Liver (tissue), 9 donors: ENCODE measurements around the gene ALK. TPM values are rescaled to one million over a fixed set of nuclear protein-coding genes. Genes with fewer than 3 reads are reported as not detected.

Experiments used
- DNase-seq: peaks from one replicate; pipeline ENCODE4 v3.0.0-alpha.2; 2017; ENCODE audit warnings: low spot score
- H3K27ac ChIP-seq, 2 donors: one replicate each; pipeline ENCODE4 v1.7.0; 2013; ENCODE audit warnings: inconsistent platforms in 2 of 2, low read length in 2 of 2, control low read depth in 1 of 2, low read depth in 1 of 2, mild to moderate bottlenecking in 1 of 2
- H3K27me3 ChIP-seq, 4 donors: one replicate each; pipeline versions ENCODE4 v1.6.1 to v1.7.0; 2013; ENCODE audit warnings: low read length in 3 of 4, inconsistent platforms in 1 of 4, mild to moderate bottlenecking in 1 of 4, moderate library complexity in 1 of 4; ENCODE audit not compliant: control insufficient read depth in 4 of 4, insufficient read depth in 4 of 4
- H3K36me3 ChIP-seq, 4 donors: one replicate each; pipeline versions ENCODE4 v1.6.1 to v1.7.0; 2013; ENCODE audit warnings: low read length in 3 of 4, mild to moderate bottlenecking in 3 of 4, low read depth in 1 of 4, moderate library complexity in 1 of 4; ENCODE audit not compliant: control insufficient read depth in 4 of 4, insufficient read depth in 3 of 4
- H3K4me1 ChIP-seq, 4 donors: one replicate each; pipeline versions ENCODE4 v1.6.1 to v1.7.0; 2013; ENCODE audit warnings: low read length in 3 of 4, mild to moderate bottlenecking in 3 of 4, moderate library complexity in 1 of 4; ENCODE audit not compliant: control insufficient read depth in 4 of 4, insufficient read depth in 4 of 4
- H3K4me3 ChIP-seq, 3 donors: one replicate each; pipeline versions ENCODE4 v1.6.1 to v1.7.0; 2013; ENCODE audit warnings: low read length in 3 of 3, control low read depth in 1 of 3, low read depth in 1 of 3, mild to moderate bottlenecking in 1 of 3
- H3K9ac ChIP-seq, 2 donors: one replicate each; pipeline ENCODE4 v1.7.0; 2013; ENCODE audit warnings: low read length in 2 of 2, mild to moderate bottlenecking in 2 of 2, moderate library complexity in 2 of 2, control low read depth in 1 of 2, low read depth in 1 of 2
- H3K9me3 ChIP-seq, 4 donors: one replicate each; pipeline versions ENCODE4 v1.6.1 to v1.7.0; 2013; ENCODE audit warnings: low read length in 3 of 4; ENCODE audit not compliant: control insufficient read depth in 4 of 4
- ATF3 ChIP-seq: IDR thresholded peaks from 2 replicates; pipeline ENCODE4 v1.6.1; 2016; ENCODE audit warnings: antibody characterized with exemption
- CTCF ChIP-seq: fragments of 150-350 bp; IDR thresholded peaks from 2 replicates; pipeline ENCODE4 v1.5.1; 2017; ENCODE audit warnings: improper control_type of control experiment, low read depth, low read length; ENCODE audit not compliant: missing input control
- EGR1 ChIP-seq, 2 donors: IDR thresholded peaks; 2 replicates each; pipeline ENCODE4 v1.6.1; 2016 to 2018; ENCODE audit warnings: antibody characterized with exemption in 2 of 2, low read depth in 2 of 2
- FOXA1 ChIP-seq: IDR thresholded peaks from 2 replicates; pipeline ENCODE4 v1.6.1; 2016; ENCODE audit warnings: antibody characterized with exemption
- FOXA2 ChIP-seq: IDR thresholded peaks from 2 replicates; pipeline ENCODE4 v1.6.1; 2016; ENCODE audit warnings: antibody characterized with exemption
- GABPA ChIP-seq, 2 donors: IDR thresholded peaks in 1 of 2; conservative IDR thresholded peaks in 1 of 2; 2 replicates each; pipeline ENCODE4 v1.6.1; 2016; ENCODE audit warnings: antibody characterized with exemption in 2 of 2, mild to moderate bottlenecking in 1 of 2, moderate library complexity in 1 of 2
- HNF4G ChIP-seq: IDR thresholded peaks from 2 replicates; pipeline ENCODE4 v1.6.1; 2016; ENCODE audit warnings: antibody characterized with exemption
- JUND ChIP-seq, 2 donors: IDR thresholded peaks; 2 replicates each; pipeline ENCODE4 v1.6.1; 2016; ENCODE audit warnings: antibody characterized with exemption in 2 of 2
- MAX ChIP-seq: IDR thresholded peaks from 2 replicates; pipeline ENCODE4 v1.6.1; 2016; ENCODE audit warnings: antibody characterized with exemption
- NR2F2 ChIP-seq: IDR thresholded peaks from 2 replicates; pipeline ENCODE4 v1.6.1; 2016; ENCODE audit warnings: antibody characterized with exemption
- RAD21 ChIP-seq, 2 donors: IDR thresholded peaks; 2 replicates each; pipeline ENCODE4 v1.6.1; 2016; ENCODE audit warnings: antibody characterized with exemption in 2 of 2, mild to moderate bottlenecking in 2 of 2
- REST ChIP-seq: IDR thresholded peaks from 2 replicates; pipeline ENCODE4 v1.6.1; 2016; ENCODE audit warnings: antibody characterized with exemption, mild to moderate bottlenecking
- RXRA ChIP-seq, 2 donors: IDR thresholded peaks; 2 replicates each; pipeline ENCODE4 v1.6.1; 2017 to 2018; ENCODE audit warnings: antibody characterized with exemption in 2 of 2, mild to moderate bottlenecking in 1 of 2
- SP1 ChIP-seq: IDR thresholded peaks from 2 replicates; pipeline ENCODE4 v1.6.1; 2018; ENCODE audit warnings: antibody characterized with exemption, mild to moderate bottlenecking
- TAF1 ChIP-seq: conservative IDR thresholded peaks from 2 replicates; pipeline ENCODE4 v1.6.1; 2016; ENCODE audit warnings: antibody characterized with exemption, mild to moderate bottlenecking
- YY1 ChIP-seq: IDR thresholded peaks from 2 replicates; pipeline ENCODE4 v1.6.1; 2016; ENCODE audit warnings: antibody characterized with exemption, mild to moderate bottlenecking
- ZBTB33 ChIP-seq: IDR thresholded peaks from 2 replicates; pipeline ENCODE4 v1.6.1; 2016; ENCODE audit warnings: antibody characterized with exemption
- WGBS: extraction: QIAGEN DNeasy Blood & Tissue Kit; methylation state at CpG from one replicate; pipeline ENCODE4 v1.1.7; 2013; 5-methylcytosine and 5-hydroxymethylcytosine counted together
- polyA plus RNA-seq, 2 donors: library from polyadenylated mRNA; stranded (reverse) in 1 of 2; unstranded in 1 of 2; fragments of 200-250 nt in 1 of 2; fragments of >200 nt in 1 of 2; fragmentation: Nextera tagmentation in 1 of 2; extraction: Ambion mirVana in 1 of 2; gene quantifications; one replicate each; pipeline versions ENCODE4 v1.2.1 to v1.2.3, GENCODE V29; 2013 to 2015
- total RNA-seq, 2 donors: library from RNA; depleted of rRNA; stranded (reverse); fragments of >200 nt; gene quantifications; one replicate each; pipeline ENCODE4 v1.2.3, GENCODE V29; 2014
- donor health status: healthy.
- donor health status: healthy.
- donor health status: healthy.
- donor health status: healthy.
- donor health status: healthy.

Gene ALK
- total and polyA plus RNA-seq, 4 donors = under 0.01 TPM; not detected in 3

GRCh38 chr2:29495068-29495467 lies 426.3 kb downstream of the ALK start:
- no peaks in the 10 kb centered on the region for H3K27me3 ChIP-seq
- no peak overlapping the region for H3K27ac ChIP-seq
- no peaks in the 10 kb centered on the region for H3K36me3 ChIP-seq
- H3K9me3 ChIP-seq = no peaks in the 10 kb centered on the region
- DNase-seq = no peak
- 69% methylated on average over 6 of the region's 6 CpGs for WGBS
- TF ChIP-seq YY1 (no peak), GABPA (IDR thresholded peaks at IDR 0.05 in 1 of 2, conservative IDR thresholded peaks at IDR 0.05 in 1 of 2) (no peak), SP1 (no peak), JUND (IDR thresholded peaks at IDR 0.05) (no peak), ZBTB33 (no peak), TAF1 (no peak), ATF3 (no peak), FOXA1 (no peak), HNF4G (no peak), EGR1 (IDR thresholded peaks at IDR 0.05; ENCODE audit: low read depth in 2 of 2) (no peak), MAX (no peak), RXRA (IDR thresholded peaks at IDR 0.05) (no peak), REST (no peak)
- no peak overlapping the region for H3K4me3 ChIP-seq
- H3K4me1 ChIP-seq = no peaks in the 10 kb centered on the region
- H3K9ac ChIP-seq = no peak overlapping the region

GRCh38 chr2:29492701-29493100 lies 428.7 kb downstream of the ALK start:
- H3K9me3 ChIP-seq = no peaks in the 10 kb centered on the region
- 58% methylated on average over 2 of the region's 2 CpGs for WGBS
- no peak overlapping the region for H3K27ac ChIP-seq

More at GRCh38 chr2:29492701-29493100, 428.7 kb downstream of the ALK start:
- Histone ChIP-seq H3K27me3 (no peaks in the 10 kb centered on the region), H3K36me3 (no peaks in the 10 kb centered on the region), H3K4me3 (no peak overlapping the region), H3K4me1 (no peaks in the 10 kb centered on the region), H3K9ac (no peak overlapping the region)
- DNase-seq = no peak
- TF ChIP-seq NR2F2 = no peak
- no peak for TF ChIP-seq MAX
- TF ChIP-seq EGR1 (IDR thresholded peaks at IDR 0.05; ENCODE audit: low read depth in 2 of 2) = no peak
- no peak for TF ChIP-seq JUND (IDR thresholded peaks at IDR 0.05)
- no peak for TF ChIP-seq ATF3
- TF ChIP-seq GABPA (IDR thresholded peaks at IDR 0.05 in 1 of 2, conservative IDR thresholded peaks at IDR 0.05 in 1 of 2) = no peak
- no peak for TF ChIP-seq HNF4G
- TF ChIP-seq RAD21 (IDR thresholded peaks at IDR 0.05) = no peak
- TF ChIP-seq TAF1 = no peak
- TF ChIP-seq ZBTB33 = no peak
- TF ChIP-seq YY1 = no peak
- TF ChIP-seq CTCF = no peak
- TF ChIP-seq FOXA2 = no peak
- TF ChIP-seq RXRA (IDR thresholded peaks at IDR 0.05) = no peak
- no peak for TF ChIP-seq FOXA1
- no peak for TF ChIP-seq SP1
- TF ChIP-seq REST = no peak
